Activated naive CD8-positive, alpha-beta T cell (primary cell): Measurements from ENCODE around the gene ANKRD10.
A peak's percentile ranks its signal among the peaks of the same experiment; 100 is the strongest.

Experiments
- H3K27ac Mint-ChIP-seq: one replicate; pipeline ENCODE4 v1.8.0; 2021; ENCODE audit warnings: mixed read lengths
- H3K27me3 Mint-ChIP-seq: one replicate; pipeline ENCODE4 v1.8.0; 2021; ENCODE audit warnings: mixed read lengths
- H3K36me3 Mint-ChIP-seq: one replicate; pipeline ENCODE4 v1.8.0; 2021; ENCODE audit warnings: mixed read lengths
- H3K4me1 Mint-ChIP-seq: one replicate; pipeline ENCODE4 v1.8.0; 2021; ENCODE audit warnings: low read depth, mixed read lengths
- H3K4me3 Mint-ChIP-seq: one replicate; pipeline ENCODE4 v1.8.0; 2021; ENCODE audit warnings: mild to moderate bottlenecking, mixed read lengths
- H3K9me3 Mint-ChIP-seq: one replicate; pipeline ENCODE4 v1.8.0; 2021; ENCODE audit warnings: low read depth, mixed read lengths

Gene ANKRD10

DNA sequence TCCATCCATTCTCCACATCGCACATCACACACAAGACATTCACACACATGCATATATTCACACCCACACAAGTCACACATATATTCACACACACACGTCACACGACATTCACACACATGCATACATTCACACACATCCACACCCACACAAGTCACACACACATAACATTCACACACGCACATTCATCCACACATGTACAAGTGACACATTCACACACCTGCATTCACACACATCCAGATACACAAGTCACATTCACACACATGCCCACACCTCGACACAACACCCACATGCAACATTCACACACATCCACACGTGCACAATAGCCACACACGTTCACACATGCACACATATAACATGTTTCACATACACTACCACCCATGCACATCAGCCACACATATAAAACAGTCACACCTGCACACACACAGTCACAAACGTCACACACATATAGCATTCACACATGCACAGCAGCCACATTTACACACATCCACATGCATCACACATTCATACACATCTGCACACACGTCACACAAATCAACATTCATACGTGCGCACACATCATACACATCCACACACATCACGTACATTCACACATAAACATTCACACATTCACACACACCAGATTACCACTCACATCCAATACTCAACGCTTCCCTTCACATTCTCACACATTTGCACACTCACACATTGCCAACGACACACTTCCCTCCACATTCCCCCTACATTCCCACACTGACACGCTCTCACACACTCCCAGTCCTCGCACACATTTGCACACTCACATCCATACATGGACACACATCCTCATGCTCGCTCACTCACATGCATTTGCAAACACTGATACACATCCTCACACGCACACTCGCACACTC, 41.0 kb downstream of the ANKRD10 start:
- H3K4me3 Mint-ChIP-seq = no peak overlapping the region
- no peaks in the 10 kb centered on the region for H3K36me3 Mint-ChIP-seq
- H3K9me3 Mint-ChIP-seq = no peaks in the 10 kb centered on the region
- H3K27ac Mint-ChIP-seq = no peak overlapping the region
- H3K4me1 Mint-ChIP-seq = peaks cover 7% of the 10 kb centered on the region
- peaks cover 2% of the 10 kb centered on the region for H3K27me3 Mint-ChIP-seq

DNA sequence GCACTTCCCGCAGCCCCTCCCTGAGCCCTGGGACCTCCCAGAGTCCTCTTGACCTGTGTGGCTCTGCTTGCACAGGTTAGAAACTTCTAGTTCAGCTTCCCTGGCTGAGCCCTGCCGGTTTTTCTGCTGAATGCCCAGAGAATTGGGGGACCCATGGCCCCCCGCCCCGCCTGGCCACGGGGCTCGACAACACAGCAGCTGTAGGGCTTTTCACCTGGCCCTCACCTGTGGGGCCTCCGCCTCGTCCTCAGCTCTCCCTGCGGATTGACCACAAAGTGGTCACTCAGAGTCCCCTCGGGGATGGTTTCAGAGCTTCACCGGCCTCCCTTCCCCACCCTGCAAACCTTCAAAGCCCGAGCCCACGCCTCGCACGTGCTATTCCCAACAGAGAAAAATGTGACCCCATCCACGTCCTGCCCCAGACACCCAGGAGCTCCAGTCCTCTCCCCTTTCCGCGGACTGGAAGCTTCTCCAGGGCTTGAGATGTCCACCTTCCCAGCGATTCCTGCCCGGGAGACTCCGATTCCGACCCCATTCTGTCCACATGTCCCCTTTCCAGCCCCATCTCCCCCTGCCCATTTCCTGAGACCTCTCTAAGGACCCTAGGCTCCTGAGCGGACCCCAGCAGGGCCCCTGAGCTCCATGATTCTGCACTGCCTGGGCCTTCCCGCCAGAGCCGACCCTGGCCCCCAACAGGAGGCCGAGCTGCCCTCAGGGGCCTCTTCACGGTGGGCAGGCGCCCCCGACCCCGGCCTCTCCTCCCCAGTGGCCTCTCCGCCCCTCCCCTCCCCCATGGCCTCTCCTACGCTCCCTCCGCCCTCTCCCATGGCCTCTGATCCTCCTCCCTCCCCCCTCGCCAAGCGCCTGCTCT, 41.9 kb downstream of the ANKRD10 start:
- H3K36me3 Mint-ChIP-seq = no peaks in the 10 kb centered on the region
- H3K4me1 Mint-ChIP-seq = peaks cover 7% of the 10 kb centered on the region
- no peak overlapping the region for H3K4me3 Mint-ChIP-seq
- no peaks in the 10 kb centered on the region for H3K9me3 Mint-ChIP-seq
- H3K27me3 Mint-ChIP-seq = peaks cover 2% of the 10 kb centered on the region
- H3K27ac Mint-ChIP-seq = no peak overlapping the region

DNA sequence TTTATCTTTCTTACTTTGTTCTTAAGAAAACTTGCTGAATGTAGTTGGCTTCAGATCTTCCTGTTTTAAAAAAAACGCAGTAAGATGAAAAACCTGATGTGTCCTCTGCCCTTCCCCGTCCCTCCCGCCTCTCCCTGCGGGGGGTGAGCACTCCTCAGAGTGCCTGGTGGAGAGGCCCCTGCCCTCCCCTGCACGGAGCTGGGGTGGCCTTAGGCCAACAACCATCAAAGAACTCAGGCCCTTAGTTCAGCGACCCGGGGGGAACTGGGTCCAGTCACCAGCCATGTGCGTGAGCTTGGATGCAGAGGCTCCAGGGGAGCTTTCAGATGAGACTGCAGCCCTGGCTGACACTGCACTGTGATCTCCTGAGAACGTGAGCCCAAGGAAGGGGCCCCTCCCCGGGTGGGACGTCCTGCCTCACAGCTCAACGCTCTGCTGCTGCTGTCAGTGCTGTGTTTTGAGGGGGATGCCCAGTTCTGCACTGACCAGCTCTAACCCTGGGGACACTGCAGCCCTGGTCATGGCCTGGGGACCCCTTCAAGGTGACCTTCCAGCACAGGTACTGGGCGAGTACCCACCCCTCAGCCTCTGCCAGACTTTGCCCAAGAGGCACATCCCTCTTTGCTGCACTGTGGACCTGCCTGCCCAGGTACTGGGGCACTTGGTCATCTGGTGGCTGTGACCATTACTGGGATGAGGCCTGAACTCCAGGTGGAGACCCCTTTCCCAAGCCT, 42.7 kb downstream of the ANKRD10 start:
- Mint-ChIP-seq H3K27ac (no peak overlapping the region), H3K27me3 (peaks cover 8% of the 10 kb centered on the region), H3K4me1 (peaks cover 7% of the 10 kb centered on the region), H3K4me3 (no peak overlapping the region), H3K9me3 (no peaks in the 10 kb centered on the region), H3K36me3 (no peaks in the 10 kb centered on the region)

DNA sequence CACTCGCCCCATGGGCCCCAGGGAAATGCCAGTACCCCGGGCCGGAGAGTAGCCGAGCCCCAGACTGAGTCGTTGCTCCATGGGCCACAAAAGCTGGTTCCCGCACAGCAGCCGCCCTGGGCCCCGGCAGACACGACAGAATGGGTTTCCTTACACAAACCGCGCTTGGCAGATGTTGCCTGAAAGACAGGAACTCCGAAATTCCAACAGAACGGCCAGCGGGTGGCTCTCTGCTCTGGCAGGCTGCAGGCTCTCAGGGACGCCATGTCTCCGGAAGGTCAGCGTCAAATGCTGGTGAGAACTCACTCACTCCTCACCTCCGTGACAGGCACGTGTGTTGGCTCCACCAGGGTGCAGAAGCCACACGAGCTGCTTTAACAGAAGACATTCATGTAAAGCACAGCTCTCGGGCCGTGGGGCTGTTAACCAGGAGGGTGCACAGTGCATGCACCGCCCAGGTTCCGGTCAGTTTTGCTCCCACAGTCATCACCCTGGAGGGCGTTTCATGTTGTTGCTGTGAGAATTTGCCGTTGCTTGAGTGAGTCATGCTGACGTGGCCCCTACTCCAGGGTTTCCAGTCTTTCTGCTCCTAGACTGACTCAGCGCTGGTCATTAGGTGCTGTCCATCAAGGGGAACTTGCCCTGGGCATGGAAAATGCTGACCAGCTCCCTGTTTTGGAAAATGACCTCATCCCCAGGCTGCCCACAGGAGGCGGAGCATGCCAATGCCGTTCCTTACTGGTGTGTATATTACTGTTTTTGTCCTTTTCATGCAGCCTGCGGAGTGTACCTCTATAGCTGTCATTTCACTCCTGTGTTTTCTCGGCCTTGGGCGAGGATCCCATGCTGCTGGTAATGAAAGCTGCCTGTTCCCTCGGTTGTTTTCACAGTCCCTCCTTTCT, 44.8 kb downstream of the ANKRD10 start:
- Mint-ChIP-seq H3K36me3 (peaks cover 2% of the 10 kb centered on the region), H3K27me3 (peaks cover 20% of the 10 kb centered on the region), H3K9me3 (no peaks in the 10 kb centered on the region), H3K4me3 (no peak overlapping the region), H3K27ac (no peak overlapping the region), H3K4me1 (peaks cover 4% of the 10 kb centered on the region)

DNA sequence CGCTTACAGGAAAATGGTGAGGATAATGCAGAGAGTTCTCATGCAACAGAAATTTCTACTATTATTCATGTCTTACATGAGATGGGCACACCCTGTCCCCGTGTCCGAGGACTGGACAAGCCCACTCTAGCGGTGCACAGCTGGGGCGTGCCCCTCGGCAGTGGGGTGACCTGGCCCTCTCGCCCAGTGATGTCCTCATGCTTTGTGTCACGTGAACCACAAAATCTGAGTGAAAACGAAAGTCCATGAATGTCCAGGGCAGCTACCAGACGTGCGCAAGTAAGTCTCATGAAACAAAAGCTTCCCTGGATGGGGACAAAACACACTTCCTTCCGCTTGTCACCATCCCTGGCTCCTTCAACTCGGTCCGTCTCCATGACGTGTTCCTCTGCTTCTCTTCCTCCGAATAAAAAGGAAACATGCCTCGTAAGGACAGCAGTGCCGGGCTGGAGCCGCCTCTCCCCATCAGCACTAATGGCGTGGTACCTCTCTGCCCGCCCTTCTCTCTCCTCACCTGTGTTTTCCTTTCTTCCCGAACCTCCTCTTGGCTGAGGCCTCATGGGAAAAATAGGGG, 45.6 kb downstream of the ANKRD10 start:
- Mint-ChIP-seq H3K4me3 (peak overlapping the region; percentile 4), H3K4me1 (no peaks in the 10 kb centered on the region), H3K27me3 (peaks cover 22% of the 10 kb centered on the region), H3K9me3 (no peaks in the 10 kb centered on the region), H3K36me3 (peaks cover 2% of the 10 kb centered on the region), H3K27ac (no peak overlapping the region)

DNA sequence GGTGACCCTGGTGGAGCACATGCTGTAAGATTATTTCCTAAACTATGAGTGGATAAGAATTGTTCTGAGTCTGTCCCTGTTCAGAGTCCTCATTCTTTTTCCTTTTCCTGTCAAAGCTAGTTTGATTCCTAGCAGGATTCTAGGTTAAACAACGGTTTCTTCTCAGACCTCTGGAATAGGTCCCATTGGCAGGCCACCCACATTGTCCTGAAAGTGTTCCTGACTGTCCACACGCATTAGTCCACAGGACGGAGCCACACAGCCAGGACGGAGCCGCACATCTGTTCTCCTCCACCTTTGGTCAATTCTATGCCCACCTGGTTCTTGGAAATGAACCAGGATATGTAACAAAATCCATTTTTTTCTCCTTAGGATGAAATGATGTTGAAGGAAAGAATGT, 46.1 kb downstream of the ANKRD10 start:
- Mint-ChIP-seq H3K4me3 (no peak overlapping the region), H3K9me3 (no peaks in the 10 kb centered on the region), H3K27ac (no peak overlapping the region), H3K36me3 (peaks cover 2% of the 10 kb centered on the region), H3K4me1 (no peaks in the 10 kb centered on the region), H3K27me3 (peaks cover 23% of the 10 kb centered on the region)

DNA sequence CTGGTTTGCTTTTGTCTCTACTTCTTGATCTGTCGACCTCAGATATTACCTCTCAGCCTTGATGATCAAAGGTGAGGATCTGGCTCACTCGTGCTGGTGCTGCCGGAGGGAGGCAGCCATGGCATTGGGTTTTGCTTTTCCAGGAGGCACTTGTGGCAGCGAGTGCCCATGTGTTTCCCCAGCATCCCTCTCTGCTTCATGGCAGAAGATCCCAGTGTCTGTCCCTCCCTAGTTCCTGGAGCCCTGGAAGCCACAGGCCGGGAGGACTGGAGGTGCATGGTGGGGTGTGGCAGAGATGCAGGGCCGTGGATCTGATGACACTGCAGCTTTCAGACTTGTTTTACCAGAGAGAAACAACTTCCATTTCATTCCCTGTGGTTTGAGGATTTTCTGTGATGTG, 47.5 kb downstream of the ANKRD10 start:
- H3K4me1 Mint-ChIP-seq = no peaks in the 10 kb centered on the region
- H3K4me3 Mint-ChIP-seq = no peak overlapping the region
- H3K27ac Mint-ChIP-seq = no peak overlapping the region
- H3K27me3 Mint-ChIP-seq = peaks cover 25% of the 10 kb centered on the region
- H3K9me3 Mint-ChIP-seq = no peaks in the 10 kb centered on the region
- peaks cover 2% of the 10 kb centered on the region for H3K36me3 Mint-ChIP-seq

DNA sequence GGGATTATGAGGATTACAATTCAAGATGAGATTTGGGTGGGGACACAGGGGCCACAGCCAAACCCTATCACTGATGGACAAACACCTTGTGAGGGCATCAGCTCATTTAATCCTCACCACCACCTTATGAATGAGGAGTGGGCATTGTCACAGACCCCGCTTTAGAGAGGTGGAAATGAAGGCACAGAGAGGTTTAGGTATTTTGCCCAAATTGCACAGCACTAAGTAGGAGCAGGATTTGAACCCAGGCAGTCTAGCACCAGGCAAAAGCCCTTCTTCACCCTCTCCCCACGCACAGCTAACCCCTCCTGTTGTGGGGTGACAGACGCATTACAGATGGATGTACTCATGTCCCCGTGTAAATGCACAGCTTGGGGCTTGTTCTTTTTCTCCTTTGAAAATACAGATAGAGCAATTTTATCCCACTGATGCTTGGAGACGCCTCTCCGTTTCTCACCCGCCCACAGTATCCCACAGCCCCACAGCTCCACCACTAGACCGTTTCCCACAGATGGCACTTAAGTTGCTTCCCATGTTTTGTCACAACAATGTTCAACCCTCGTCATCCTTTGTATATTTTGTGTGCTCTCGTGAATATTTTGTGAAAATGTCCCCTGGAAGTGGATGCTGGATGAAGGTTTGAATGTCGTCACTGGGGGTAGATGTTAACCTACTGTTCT, 48.2 kb downstream of the ANKRD10 start:
- H3K9me3 Mint-ChIP-seq = no peaks in the 10 kb centered on the region

DNA sequence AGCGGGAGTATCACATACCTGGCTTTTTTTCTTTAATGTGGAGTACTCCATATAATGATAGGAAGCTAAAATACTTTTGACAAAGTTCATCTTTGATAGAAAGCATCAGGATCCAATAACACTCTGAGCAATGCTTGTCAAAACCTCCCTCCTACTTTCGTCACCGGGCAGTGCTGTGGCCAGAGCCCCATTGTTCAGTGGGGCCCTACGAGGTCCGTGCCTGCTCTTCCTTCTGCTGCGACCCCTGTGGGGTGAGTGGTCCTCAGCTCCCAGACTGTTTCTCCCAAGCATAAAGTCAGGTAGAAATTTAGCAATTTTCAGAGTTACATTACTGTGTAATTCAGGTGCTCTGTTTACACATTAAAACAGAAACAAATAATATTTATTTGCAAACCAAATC, 51.2 kb downstream of the ANKRD10 start:
- no peak overlapping the region for H3K4me3 Mint-ChIP-seq
- H3K36me3 Mint-ChIP-seq = peaks cover 2% of the 10 kb centered on the region
- H3K9me3 Mint-ChIP-seq = no peaks in the 10 kb centered on the region
- no peaks in the 10 kb centered on the region for H3K4me1 Mint-ChIP-seq
- peaks cover 22% of the 10 kb centered on the region for H3K27me3 Mint-ChIP-seq
- no peak overlapping the region for H3K27ac Mint-ChIP-seq

More for the DNA sequence above, 48.2 kb downstream of the ANKRD10 start:
- Mint-ChIP-seq H3K27ac (no peak overlapping the region), H3K4me1 (no peaks in the 10 kb centered on the region), H3K36me3 (peaks cover 2% of the 10 kb centered on the region), H3K27me3 (peaks cover 25% of the 10 kb centered on the region), H3K4me3 (no peak overlapping the region)

DNA sequence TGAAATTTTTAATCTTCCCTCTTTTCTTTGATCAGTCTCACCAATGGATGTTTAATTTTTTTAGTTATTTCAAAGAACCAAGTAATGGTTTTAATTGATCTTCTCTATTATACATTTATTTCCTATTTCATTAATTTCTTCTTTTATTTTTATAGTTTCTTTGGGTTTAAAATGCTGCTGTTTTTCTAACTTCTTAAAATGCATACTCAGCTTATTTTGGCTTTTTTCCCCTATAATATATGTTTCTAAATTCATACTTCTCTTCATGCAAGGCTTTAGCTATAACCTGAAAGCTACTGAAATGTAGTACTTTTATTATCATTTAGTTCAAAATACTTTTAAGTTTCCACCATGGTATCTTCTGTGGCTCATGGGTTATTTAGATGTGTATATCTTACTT, 53.9 kb downstream of the ANKRD10 start:
- Mint-ChIP-seq H3K4me3 (no peak overlapping the region), H3K4me1 (peaks cover 8% of the 10 kb centered on the region), H3K36me3 (peaks cover 4% of the 10 kb centered on the region), H3K9me3 (no peaks in the 10 kb centered on the region), H3K27me3 (peaks cover 8% of the 10 kb centered on the region), H3K27ac (no peak overlapping the region)

DNA sequence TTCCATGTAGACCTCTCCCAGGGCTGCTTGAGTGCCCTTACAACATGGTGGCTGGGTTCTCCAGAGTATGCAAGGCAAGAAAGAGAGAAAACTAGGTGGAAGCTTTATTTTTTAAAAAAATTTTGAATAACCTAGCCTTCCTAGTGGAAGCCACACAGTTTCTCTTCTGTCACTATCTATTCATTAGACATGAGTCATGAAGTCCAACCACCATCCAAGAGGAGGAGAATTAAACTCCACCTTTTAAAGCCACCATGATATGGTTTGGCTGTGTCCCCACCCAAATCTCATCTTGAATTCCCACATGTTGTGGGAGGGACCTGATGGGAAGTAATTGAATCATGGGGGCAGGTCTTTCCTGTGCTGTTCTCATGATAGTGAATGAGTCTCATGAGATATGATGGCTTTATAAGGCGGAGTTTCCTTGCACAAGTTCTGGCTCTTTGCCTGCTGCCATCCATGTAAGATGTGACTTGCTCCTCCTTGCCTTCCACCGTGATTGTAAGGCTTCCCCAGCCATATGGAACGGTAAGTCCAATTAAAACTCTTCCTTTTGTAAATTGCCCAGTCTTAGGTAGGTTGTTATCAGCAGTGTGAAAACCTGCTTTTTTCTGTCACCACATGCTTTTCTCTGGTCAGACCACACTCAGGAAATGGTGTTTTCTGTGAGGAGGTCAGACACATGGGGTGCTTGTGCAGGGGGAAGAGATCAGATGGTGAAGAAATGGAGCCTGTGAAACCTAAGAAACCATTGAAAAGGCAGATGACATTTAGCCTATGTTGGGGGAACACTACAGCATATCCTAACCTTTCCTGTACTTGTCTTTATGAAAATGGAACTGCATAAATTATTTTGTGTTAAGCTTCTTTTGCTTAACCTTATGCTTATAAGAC, 57.7 kb downstream of the ANKRD10 start:
- peaks cover 5% of the 10 kb centered on the region for H3K36me3 Mint-ChIP-seq
- peaks cover 8% of the 10 kb centered on the region for H3K4me1 Mint-ChIP-seq
- no peak overlapping the region for H3K4me3 Mint-ChIP-seq
- no peaks in the 10 kb centered on the region for H3K9me3 Mint-ChIP-seq
- peak overlapping the region; percentile 37 for H3K27ac Mint-ChIP-seq
- H3K27me3 Mint-ChIP-seq = no peaks in the 10 kb centered on the region

DNA sequence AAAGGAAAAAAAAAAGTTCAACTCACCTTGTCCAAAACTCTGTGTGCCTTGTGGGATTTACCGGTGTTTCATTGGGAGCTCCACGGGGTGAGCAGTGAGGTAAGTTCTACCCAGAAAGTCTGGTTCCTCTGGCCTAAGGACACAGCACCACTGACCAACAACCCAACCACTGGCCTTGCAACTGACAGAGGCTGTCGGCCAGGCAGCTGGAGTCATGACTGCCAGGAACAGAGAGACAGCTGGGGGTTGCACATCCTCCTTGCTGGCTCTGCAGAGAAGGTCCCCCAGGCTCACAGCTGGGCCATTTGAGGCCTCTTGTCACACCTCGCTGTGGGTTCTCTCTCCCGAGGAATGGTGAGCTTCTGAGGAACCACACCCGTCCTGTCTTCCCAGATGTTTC, 59.5 kb downstream of the ANKRD10 start:
- Mint-ChIP-seq H3K4me1 (peaks cover 8% of the 10 kb centered on the region), H3K27ac (no peak overlapping the region), H3K27me3 (no peaks in the 10 kb centered on the region), H3K4me3 (no peak overlapping the region), H3K9me3 (no peaks in the 10 kb centered on the region), H3K36me3 (peaks cover 5% of the 10 kb centered on the region)

DNA sequence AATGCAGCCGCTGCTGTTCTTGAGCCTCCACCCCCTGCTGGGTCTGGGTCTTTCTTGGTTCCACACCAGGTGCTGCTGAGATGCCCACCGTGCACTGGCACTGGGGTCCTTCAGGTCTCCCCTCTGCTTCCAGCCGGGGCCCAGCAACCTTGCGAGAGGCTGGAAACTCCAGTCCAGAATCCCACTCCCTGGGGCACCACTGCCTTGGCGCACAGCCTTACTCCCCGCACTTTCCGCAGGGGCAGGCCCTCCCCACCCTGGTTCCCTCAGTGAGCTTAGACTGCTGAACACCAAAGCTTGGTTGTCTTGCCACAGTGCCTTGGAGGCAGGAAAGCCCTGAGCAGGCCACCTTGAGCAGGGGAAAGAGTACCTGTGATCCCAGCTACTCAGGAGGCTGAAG, 60.0 kb downstream of the ANKRD10 start:
- Mint-ChIP-seq H3K27ac (no peak overlapping the region), H3K4me1 (peaks cover 8% of the 10 kb centered on the region), H3K4me3 (no peak overlapping the region), H3K27me3 (peaks cover 3% of the 10 kb centered on the region), H3K36me3 (peaks cover 5% of the 10 kb centered on the region), H3K9me3 (no peaks in the 10 kb centered on the region)
